HG03558 (cell line): ENCODE results near the gene NTN4.
"Not testable (repeated sequence)": the region's sequence is repeated elsewhere in the genome, so short reads cannot be mapped to it uniquely, and the experiment has no call there.

Experiments
- ATAC-seq: cut with Tn5 transposase; IDR thresholded peaks from one replicate; pipeline ENCODE4 v1.9.1; 2021; ENCODE audit warnings: moderate number of reproducible peaks; ENCODE audit not compliant: unreplicated experiment; ENCODE audit errors: extremely low read depth

NTN4 gene

GRCh38 chr12:95759718-95760117 lies 30.8 kb downstream of the NTN4 start:
- no peak for ATAC-seq

GRCh38 chr12:95759039-95759438 lies 31.5 kb downstream of the NTN4 start:
- no peak for ATAC-seq

GRCh38 chr12:95756362-95756761 lies 34.2 kb downstream of the NTN4 start:
- ATAC-seq: no peak

- no peak for ATAC-seq
Observed at GRCh38 chr12:95755261-95755865, 35.2 kb downstream of the NTN4 start.

GRCh38 chr12:95746062-95746461 lies 44.5 kb downstream of the NTN4 start:
- not testable (repeated sequence) for ATAC-seq

- ATAC-seq: no peak
Observed at GRCh38 chr12:95742586-95742985, 48.0 kb downstream of the NTN4 start.

- no peak for ATAC-seq
Observed at GRCh38 chr12:95741635-95742034, 48.9 kb downstream of the NTN4 start.

GRCh38 chr12:95740751-95741150 lies 49.8 kb downstream of the NTN4 start:
- ATAC-seq: no peak

- ATAC-seq: no peak
Observed at GRCh38 chr12:95739561-95740313, 50.8 kb downstream of the NTN4 start.

GRCh38 chr12:95738024-95738611 lies 52.4 kb downstream of the NTN4 start:
- no peak for ATAC-seq

- ATAC-seq: no peak
Observed at GRCh38 chr12:95736631-95737030, 53.9 kb downstream of the NTN4 start.

- ATAC-seq: not testable (repeated sequence)
Observed at GRCh38 chr12:95735728-95736127, 54.8 kb downstream of the NTN4 start.

GRCh38 chr12:95733141-95733825 lies 57.3 kb downstream of the NTN4 start:
- ATAC-seq: no peak

- no peak for ATAC-seq
Observed at GRCh38 chr12:95731519-95731958, 59.0 kb downstream of the NTN4 start.

GRCh38 chr12:95730457-95730856 lies 60.1 kb downstream of the NTN4 start:
- ATAC-seq: no peak

GRCh38 chr12:95726903-95727302 lies 63.7 kb downstream of the NTN4 start:
- ATAC-seq: no peak

GRCh38 chr12:95724767-95725166 lies 65.8 kb downstream of the NTN4 start:
- no peak for ATAC-seq

- no peak for ATAC-seq
Observed at GRCh38 chr12:95723693-95724384, 66.7 kb downstream of the NTN4 start.

- ATAC-seq: no peak
Observed at GRCh38 chr12:95721320-95721719, 69.2 kb downstream of the NTN4 start.

GRCh38 chr12:95720146-95720545 lies 70.4 kb downstream of the NTN4 start:
- no peak for ATAC-seq
